Stimulated activated CD4-positive, alpha-beta T cell treated with anti-CD3 and anti-CD28 coated beads, Interleukin-15, amount 100 ng/mL, for 1 hour (primary cell): ENCODE data around the gene PLCXD3.

Experiments
- DNase-seq, 2 donors: peaks; one replicate each; pipeline ENCODE4 v3.0.0-alpha.2; 2020; ENCODE audit warnings: low read depth in 1 of 2, low spot score in 1 of 2

The PLCXD3 gene

GRCh38 chr5:41415242-41415641 lies 95.2 kb downstream of the PLCXD3 start:
- DNase-seq = no peak

- DNase-seq = no peak
These were observed 95.8 kb downstream of the PLCXD3 start for GRCh38 chr5:41414598-41414997.

GRCh38 chr5:41413074-41413473 lies 97.3 kb downstream of the PLCXD3 start:
- DNase-seq = no peak

GRCh38 chr5:41412496-41412895 lies 97.9 kb downstream of the PLCXD3 start:
- no peak for DNase-seq

- no peak for DNase-seq
These were observed 99.7 kb downstream of the PLCXD3 start for GRCh38 chr5:41410737-41411136.

- DNase-seq = no peak
These were observed 100.1 kb downstream of the PLCXD3 start for GRCh38 chr5:41410307-41410706.

GRCh38 chr5:41408676-41409443 lies 101.5 kb downstream of the PLCXD3 start:
- DNase-seq = no peak

- no peak for DNase-seq
These were observed 103.5 kb downstream of the PLCXD3 start for GRCh38 chr5:41406936-41407335.

- DNase-seq = no peak
These were observed 104.0 kb downstream of the PLCXD3 start for GRCh38 chr5:41406424-41406823.

- DNase-seq = no peak
These were observed 105.6 kb downstream of the PLCXD3 start for GRCh38 chr5:41404757-41405156.

GRCh38 chr5:41403846-41404245 lies 106.6 kb downstream of the PLCXD3 start:
- no peak for DNase-seq

GRCh38 chr5:41402845-41403244 lies 107.6 kb downstream of the PLCXD3 start:
- no peak for DNase-seq

GRCh38 chr5:41399839-41400238 lies 110.6 kb downstream of the PLCXD3 start:
- DNase-seq = no peak

- no peak for DNase-seq
These were observed 118.4 kb downstream of the PLCXD3 start for GRCh38 chr5:41392016-41392415.

GRCh38 chr5:41374631-41375030 lies 135.8 kb downstream of the PLCXD3 start:
- DNase-seq = no peak

- DNase-seq = no peak
These were observed 137.2 kb downstream of the PLCXD3 start for GRCh38 chr5:41373230-41373629.

- DNase-seq = no peak
These were observed 138.7 kb downstream of the PLCXD3 start for GRCh38 chr5:41371738-41372137.

- DNase-seq = no peak
These were observed 139.9 kb downstream of the PLCXD3 start for GRCh38 chr5:41370482-41370881.

GRCh38 chr5:41369799-41370198 lies 140.6 kb downstream of the PLCXD3 start:
- DNase-seq = no peak

GRCh38 chr5:41368158-41368557 lies 142.2 kb downstream of the PLCXD3 start:
- no peak for DNase-seq

GRCh38 chr5:41365369-41365768 lies 145.0 kb downstream of the PLCXD3 start:
- DNase-seq = no peak

- DNase-seq = no peak
These were observed 146.1 kb downstream of the PLCXD3 start for GRCh38 chr5:41364346-41364745.

- no peak for DNase-seq
These were observed 146.9 kb downstream of the PLCXD3 start for GRCh38 chr5:41363343-41363986.
